ENCODE data around the gene EIF2AK2. TPM values are rescaled to one million over a fixed set of nuclear protein-coding genes. Genes with fewer than 3 reads are reported as not detected.

Gene EIF2AK2
- total and polyA plus RNA-seq, 2 experiments from 2014 or later: 33.8 to 35.5 TPM

GRCh38 chr2:37132914-37133313 is 23.9 kb downstream of the EIF2AK2 start (continued):
- no peak for TF ChIP-seq ZNF462 (CRISPR knock-in tag; IDR thresholded peaks at IDR 0.05)
- no peak for TF ChIP-seq CTCF (conservative IDR thresholded peaks at IDR 0.05; ENCODE audit: low read depth in 2 of 2)
- TF ChIP-seq NANOG (IDR thresholded peaks at IDR 0.05; ENCODE audit: borderline replicate concordance): no peak
- no peak for TF ChIP-seq ETS1 (IDR thresholded peaks at IDR 0.05)
- no peak for TF ChIP-seq STAT1 (IDR thresholded peaks at IDR 0.05; ENCODE audit: unreplicated experiment)

GRCh38 chr2:37125416-37125815 is 31.4 kb downstream of the EIF2AK2 start:
- Mint-ChIP-seq H3K9me3 (no peaks in the 10 kb centered on the region), H3K27ac (no peak overlapping the region), H3K27me3 (ENCODE audit: insufficient read depth, low read depth, poor library complexity) (no peaks in the 10 kb centered on the region), H3K36me3 (ENCODE audit: low read depth) (peaks cover 38% of the 10 kb centered on the region), H3K4me3 (no peak overlapping the region), H3K4me1 (no peaks in the 10 kb centered on the region)
- no peak overlapping the region for H3K4me2 ChIP-seq
- no peak for ATAC-seq
- no peak overlapping the region for H3K4me3 ChIP-seq
- no peaks in the 10 kb centered on the region for H3K9me2 ChIP-seq (ENCODE audit: insufficient read depth)
- H3K27me3 ChIP-seq (ENCODE audit: insufficient read depth): no peaks in the 10 kb centered on the region
- H4K20me1 ChIP-seq (replicated peaks; ENCODE audit: insufficient read depth): no peaks in the 10 kb centered on the region
- H3K36me3 ChIP-seq (ENCODE audit: insufficient read depth): no peaks in the 10 kb centered on the region; the same call in 1 of the 2 replicates
- DNase-seq (ENCODE audit: low spot score): no peak
- H3K79me2 ChIP-seq (replicated peaks; ENCODE audit: insufficient read depth): no peaks in the 10 kb centered on the region
- H3K4me1 ChIP-seq (ENCODE audit: insufficient read depth): no peaks in the 10 kb centered on the region
- H3F3A ChIP-seq (replicated peaks; ENCODE audit: low read depth): no peaks in the 10 kb centered on the region
- no peak overlapping the region for H2AFZ ChIP-seq
- no peak overlapping the region for H3K27ac ChIP-seq (ENCODE audit: low read depth)
- TF ChIP-seq POLR2AphosphoS5 (IDR thresholded peaks at IDR 0.05; ENCODE audit: low read depth): no peak
- no peak for TF ChIP-seq ZNF462 (CRISPR knock-in tag; IDR thresholded peaks at IDR 0.05)
- no peak for TF ChIP-seq CREB1 (CRISPR knock-in tag; IDR thresholded peaks at IDR 0.05; ENCODE audit: low read depth)
